Keratinocyte (primary cell): Measurements from ENCODE around the gene KIFAP3. TPM values are rescaled to one million over a fixed set of nuclear protein-coding genes. Genes with fewer than 3 reads are reported as not detected.

Source experiments
- DNase-seq: peaks from one replicate; pipeline ENCODE4 v3.0.0-alpha.2; 2011; ENCODE audit warnings: low read depth, missing footprints, low spot score
- FAIRE-seq: peaks from 2 replicates; lab custom pipeline; 2011; peaks lifted over from hg19 to GRCh38; lab: Jason Lieb, UNC
- H2AFZ ChIP-seq: 2 replicates; pipeline ENCODE4 v1.6.0; 2012; ENCODE audit warnings: low read length, control low read depth, inconsistent platforms; ENCODE audit not compliant: control insufficient read depth
- H3K27ac ChIP-seq: 2 replicates; pipeline ENCODE4 v1.5.1; 2011; ENCODE audit warnings: low read length; ENCODE audit not compliant: control insufficient read depth, insufficient read depth
- H3K27me3 ChIP-seq: 3 replicates; pipeline ENCODE4 v1.6.0; 2011; ENCODE audit warnings: low read length; ENCODE audit not compliant: control insufficient read depth, insufficient read depth; ENCODE audit errors: extremely low read depth
- H3K36me3 ChIP-seq, 2 experiments: 2 replicates in 1 of 2; 3 replicates in 1 of 2; pipeline ENCODE4 v1.5.1; 2011; ENCODE audit warnings: low read length in 2 of 2, mild to moderate bottlenecking in 1 of 2; ENCODE audit not compliant: control insufficient read depth in 2 of 2, insufficient read depth in 2 of 2; ENCODE audit errors: extremely low read depth in 1 of 2
- H3K4me1 ChIP-seq: 3 replicates; pipeline ENCODE4 v1.5.1; 2011; ENCODE audit warnings: low read length; ENCODE audit not compliant: control insufficient read depth, insufficient read depth; ENCODE audit errors: extremely low read depth
- H3K4me2 ChIP-seq: 3 replicates; pipeline ENCODE4 v1.6.0; 2011; ENCODE audit warnings: low read depth, low read length; ENCODE audit not compliant: control insufficient read depth, insufficient read depth; ENCODE audit errors: extremely low read depth
- H3K4me3 ChIP-seq, 3 experiments: fragments of 200-600 bp in 1 of 3; sonication (generic) in 1 of 3; 2 replicates in 2 of 3; 3 replicates in 1 of 3; pipeline ENCODE4 v1.5.1; 2011 to 2016; ENCODE audit warnings: low read length in 3 of 3, mild to moderate bottlenecking in 3 of 3, control low read depth in 2 of 3, inconsistent platforms in 1 of 3, low read depth in 1 of 3, mixed read lengths in 1 of 3, mixed run types in 1 of 3, moderate library complexity in 1 of 3; ENCODE audit not compliant: control insufficient read depth in 2 of 3, insufficient read depth in 2 of 3; ENCODE audit errors: extremely low read depth in 1 of 3
- H3K79me2 ChIP-seq: 2 replicates; pipeline ENCODE4 v1.6.0; 2012; ENCODE audit warnings: low read length; ENCODE audit not compliant: control insufficient read depth, insufficient read depth
- H3K9ac ChIP-seq: 3 replicates; pipeline ENCODE4 v1.6.0; 2011; ENCODE audit warnings: low read length; ENCODE audit not compliant: control insufficient read depth, insufficient read depth; ENCODE audit errors: extremely low read depth
- H3K9me1 ChIP-seq: 3 replicates; pipeline ENCODE4 v1.6.0; 2011; ENCODE audit warnings: low read length; ENCODE audit not compliant: control insufficient read depth, insufficient read depth; ENCODE audit errors: extremely low read depth
- H3K9me3 ChIP-seq: 2 replicates; pipeline ENCODE4 v1.5.1; 2012; ENCODE audit warnings: low read depth, low read length; ENCODE audit not compliant: control insufficient read depth
- H4K20me1 ChIP-seq: 3 replicates; pipeline ENCODE4 v1.6.0; 2011; ENCODE audit warnings: low read length; ENCODE audit not compliant: control insufficient read depth, insufficient read depth; ENCODE audit errors: extremely low read depth
- CTCF ChIP-seq, 3 experiments: IDR thresholded peaks in 1 of 3; conservative IDR thresholded peaks in 1 of 3; optimal IDR thresholded peaks in 1 of 3; 2 replicates in 2 of 3; 3 replicates in 1 of 3; pipeline versions ENCODE3 to v1.5.1; 2011; ENCODE audit warnings: low read length in 3 of 3, mild to moderate bottlenecking in 3 of 3, moderate library complexity in 2 of 3, control low read depth in 1 of 3, inconsistent platforms in 1 of 3; ENCODE audit not compliant: insufficient read depth in 2 of 3; ENCODE audit errors: extremely low read depth in 1 of 3
- EZH2 ChIP-seq: IDR thresholded peaks from one replicate; pipeline ENCODE4 v1.6.1; 2012; ENCODE audit warnings: inconsistent platforms, mild to moderate bottlenecking, low read length, moderate library complexity
- dilution Hi-C: fragments of 300-500 bp; cut with MboI; formaldehyde crosslinking; loops from one replicate; pipeline ENCODE4 v1.7.0; 2020; ENCODE audit warnings: low sequenced_read_pairs; ENCODE audit not compliant: extremely low pct_ligation_motif_present
- polyA plus RNA-seq, 5 experiments: library from polyadenylated mRNA; depleted of rRNA in 3 of 5; stranded (reverse) in 3 of 5; stranded (forward) in 1 of 5; unstranded in 1 of 5; fragments of >200 nt; gene quantifications; 1 replicate in 1 of 5; 2 replicates in 3 of 5; 3 replicates in 1 of 5; pipeline versions ENCODE4 v1.2.1 to v1.2.3, GENCODE V29; 2011 to 2012; ENCODE audit warnings: missing spikeins in 2 of 5, low read depth in 1 of 5, low replicate concordance in 1 of 5

Gene KIFAP3
- polyA plus RNA-seq, 1 donor (not counting 4 experiments of a cell fraction or from before 2014, with no cell fraction given) = 25.2 TPM

GRCh38 chr1:169959686-169960085, 114.8 kb downstream of the KIFAP3 start:
- H3K4me2 ChIP-seq = no peak overlapping the region
- no peak for TF ChIP-seq CTCF (optimal IDR thresholded peaks at IDR 0.05 in 1 of 3, IDR thresholded peaks at IDR 0.05 in 1 of 3, conservative IDR thresholded peaks at IDR 0.05 in 1 of 3; ENCODE audit: extremely low read depth in 1 of 3, insufficient read depth in 2 of 3, low read length in 3 of 3)
- TF ChIP-seq EZH2 = no peak
- no peaks in the 10 kb centered on the region for H3K36me3 ChIP-seq
- H3K4me3 ChIP-seq = no peak overlapping the region
- no peaks in the 10 kb centered on the region for H3K9me1 ChIP-seq
- no peaks in the 10 kb centered on the region for H3K79me2 ChIP-seq
- no peaks in the 10 kb centered on the region for H3K4me1 ChIP-seq
- FAIRE-seq (no peak), DNase-seq (no peak)
- H3K9ac ChIP-seq = no peak overlapping the region
- H3K27me3 ChIP-seq = no peaks in the 10 kb centered on the region
- dilution Hi-C loops = no loop called here
- no peaks in the 10 kb centered on the region for H3K9me3 ChIP-seq
- H2AFZ ChIP-seq = no peak overlapping the region
- no peak overlapping the region for H3K27ac ChIP-seq
- no peaks in the 10 kb centered on the region for H4K20me1 ChIP-seq

- TF ChIP-seq EZH2 = no peak
- TF ChIP-seq CTCF (optimal IDR thresholded peaks at IDR 0.05 in 1 of 3, IDR thresholded peaks at IDR 0.05 in 1 of 3, conservative IDR thresholded peaks at IDR 0.05 in 1 of 3; ENCODE audit: extremely low read depth in 1 of 3, insufficient read depth in 2 of 3, low read length in 3 of 3) = no peak
- Histone ChIP-seq H3K79me2 (no peaks in the 10 kb centered on the region), H3K4me2 (no peak overlapping the region), H3K27ac (no peak overlapping the region), H3K27me3 (no peaks in the 10 kb centered on the region), H4K20me1 (no peaks in the 10 kb centered on the region), H3K9me1 (no peaks in the 10 kb centered on the region), H2AFZ (no peak overlapping the region), H3K9ac (no peak overlapping the region), H3K4me1 (no peaks in the 10 kb centered on the region), H3K4me3 (no peak overlapping the region), H3K9me3 (no peaks in the 10 kb centered on the region), H3K36me3 (no peaks in the 10 kb centered on the region)
- FAIRE-seq = no peak
- dilution Hi-C loops = no loop called here
- no peak for DNase-seq
Measured at GRCh38 chr1:169958987-169959386, 115.5 kb downstream of the KIFAP3 start.
